NT2/D1 (cell line): ENCODE results near the gene GARNL3.

Source experiments
- SUZ12 ChIP-seq: IDR thresholded peaks from 2 replicates; pipeline ENCODE4 v1.6.1; 2011; ENCODE audit not compliant: insufficient read length, insufficient read depth; ENCODE audit errors: extremely low read depth
- YY1 ChIP-seq: IDR thresholded peaks from 2 replicates; pipeline ENCODE4 v1.6.1; 2011; ENCODE audit not compliant: insufficient read length, insufficient read depth

GRCh38 chr9:127320115-127320378 lies 55.5 kb downstream of the GARNL3 start:
- TF ChIP-seq YY1 = no peak
- no peak for TF ChIP-seq SUZ12
